HL-60 (cell line): Measurements from ENCODE around the gene CYTH1.

Experiments
- DNase-seq, 2 experiments: peaks; one replicate each; pipeline ENCODE4 v3.0.0-alpha.2; 2010 to 2020; ENCODE audit warnings: low read depth in 1 of 2, low spot score in 1 of 2
- H3K27ac ChIP-seq: fragments of 250-450 bp; sonication (Bioruptor Pico); replicated peaks from 2 replicates; pipeline ENCODE4 v1.5.1; 2020; ENCODE audit warnings: mild to moderate bottlenecking, moderate library complexity
- H3K27me3 ChIP-seq: fragments of 250-450 bp; sonication (Bioruptor Pico); 2 replicates; pipeline ENCODE4 v1.5.1; 2021; ENCODE audit warnings: mild to moderate bottlenecking, moderate library complexity; ENCODE audit not compliant: insufficient read depth, poor library complexity, severe bottlenecking
- H3K4me3 ChIP-seq: replicated peaks from 2 replicates; pipeline ENCODE4 v1.5.1; 2011; ENCODE audit warnings: mild to moderate bottlenecking, control low read depth, low read length; ENCODE audit not compliant: insufficient read depth
- CTCF ChIP-seq: IDR thresholded peaks from one replicate; pipeline ENCODE4 v1.5.1; 2011; ENCODE audit warnings: low read length, control low read depth, inconsistent platforms; ENCODE audit not compliant: insufficient read depth
- GABPA ChIP-seq: IDR thresholded peaks from 2 replicates; pipeline ENCODE4 v1.6.1; 2012; ENCODE audit warnings: low read depth
- POLR2AphosphoS5 ChIP-seq: IDR thresholded peaks from 2 replicates; pipeline ENCODE4 v1.6.1; 2012; ENCODE audit warnings: low read depth
- REST ChIP-seq: IDR thresholded peaks from 2 replicates; pipeline ENCODE4 v1.6.1; 2012; ENCODE audit warnings: low read depth; ENCODE audit not compliant: insufficient replicate concordance
- SPI1 ChIP-seq: IDR thresholded peaks from 2 replicates; pipeline ENCODE4 v1.6.1; 2012; ENCODE audit warnings: low read depth, mild to moderate bottlenecking, borderline replicate concordance

Gene CYTH1

GRCh38 chr17:78637643-78638420, 144.2 kb downstream of the CYTH1 start:
- no peak for TF ChIP-seq GABPA
- no peak for TF ChIP-seq SPI1
- TF ChIP-seq POLR2AphosphoS5: no peak
- TF ChIP-seq CTCF: no peak
- no peak for TF ChIP-seq REST
- no peak overlapping the region for H3K27ac ChIP-seq
- no peak overlapping the region for H3K4me3 ChIP-seq
- no peak for DNase-seq
- no peaks in the 10 kb centered on the region for H3K27me3 ChIP-seq

- Histone ChIP-seq H3K27me3 (no peaks in the 10 kb centered on the region), H3K27ac (no peak overlapping the region), H3K4me3 (no peak overlapping the region)
- TF ChIP-seq CTCF: no peak
- no peak for DNase-seq
Measured at GRCh38 chr17:78637146-78637545, 144.9 kb downstream of the CYTH1 start.

GRCh38 chr17:78634154-78634553, 147.9 kb downstream of the CYTH1 start:
- DNase-seq: no peak
- TF ChIP-seq CTCF (no peak), POLR2AphosphoS5 (no peak), GABPA (no peak), SPI1 (no peak), REST (no peak)
- Histone ChIP-seq H3K4me3 (no peak overlapping the region), H3K27me3 (no peaks in the 10 kb centered on the region), H3K27ac (no peak overlapping the region)

GRCh38 chr17:78629436-78629995, 152.6 kb downstream of the CYTH1 start:
- TF ChIP-seq REST: no peak
- no peak for TF ChIP-seq CTCF
- TF ChIP-seq SPI1: no peak
- TF ChIP-seq GABPA: no peak
- no peak for TF ChIP-seq POLR2AphosphoS5
- DNase-seq: no peak
- H3K27ac ChIP-seq: no peak overlapping the region
- H3K27me3 ChIP-seq: no peaks in the 10 kb centered on the region
- H3K4me3 ChIP-seq: no peak overlapping the region
